Fibroblast of skin of right quadriceps (primary cell): ENCODE data around the gene EPS8L2.
"Not testable (repeated sequence)": the region's sequence is repeated elsewhere in the genome, so short reads cannot be mapped to it uniquely, and the experiment has no call there.

Source experiments
- DNase-seq: peaks from one replicate; pipeline ENCODE4 v3.0.0-alpha.2; 2013

Gene EPS8L2

GRCh38 chr11:705646-706438 lies at the start of gene EPS8L2:
EPS8L2 (plus strand) TSS chr11:706231; CDS start chr11:709408, 3,177 bp downstream.
- no peak for DNase-seq

- DNase-seq: no peak
These were observed 49.6 kb upstream of the EPS8L2 start for GRCh38 chr11:656426-656825.

GRCh38 chr11:656866-657265 lies 49.2 kb upstream of the EPS8L2 start:
- DNase-seq: no peak

GRCh38 chr11:657691-658126 lies 48.3 kb upstream of the EPS8L2 start:
- DNase-seq: no peak

GRCh38 chr11:659532-660085 lies 46.4 kb upstream of the EPS8L2 start:
- DNase-seq: no peak

GRCh38 chr11:660281-660680 lies 45.8 kb upstream of the EPS8L2 start:
- no peak for DNase-seq

- no peak for DNase-seq
These were observed 45.2 kb upstream of the EPS8L2 start for GRCh38 chr11:660681-661444.

GRCh38 chr11:662689-663274 lies 43.2 kb upstream of the EPS8L2 start:
- DNase-seq: peak; percentile 17

GRCh38 chr11:665062-665703 lies 40.8 kb upstream of the EPS8L2 start:
- DNase-seq: peak; percentile 17

GRCh38 chr11:665704-666281 lies 40.2 kb upstream of the EPS8L2 start:
- DNase-seq: peak; percentile 45

- DNase-seq: no peak
These were observed 32.2 kb upstream of the EPS8L2 start for GRCh38 chr11:673866-674265.

GRCh38 chr11:674406-674805 lies 31.6 kb upstream of the EPS8L2 start:
- DNase-seq: no peak

GRCh38 chr11:678297-678696 lies 27.7 kb upstream of the EPS8L2 start:
- no peak for DNase-seq

- DNase-seq: no peak
These were observed 26.5 kb upstream of the EPS8L2 start for GRCh38 chr11:679271-680207.

GRCh38 chr11:680476-680875 lies 25.6 kb upstream of the EPS8L2 start:
- DNase-seq: no peak

GRCh38 chr11:680970-681369 lies 25.1 kb upstream of the EPS8L2 start:
- DNase-seq: no peak

GRCh38 chr11:686451-687243 lies 19.4 kb upstream of the EPS8L2 start:
- no peak for DNase-seq

GRCh38 chr11:687751-688150 lies 18.3 kb upstream of the EPS8L2 start:
- DNase-seq: no peak

- DNase-seq: no peak
These were observed 17.4 kb upstream of the EPS8L2 start for GRCh38 chr11:688681-689080.

- DNase-seq: no peak
These were observed 16.4 kb upstream of the EPS8L2 start for GRCh38 chr11:689625-690024.

GRCh38 chr11:690244-690643 lies 15.8 kb upstream of the EPS8L2 start:
- not testable (repeated sequence) for DNase-seq
